H9 (cell line): ENCODE data around the gene NLRP14. TPM values are rescaled to one million over a fixed set of nuclear protein-coding genes. Genes with fewer than 3 reads are reported as not detected.

Experiments
- DNase-seq: peaks from one replicate; pipeline ENCODE4 v3.0.0-alpha.2; 2017
- H2AFZ ChIP-seq: one replicate; pipeline ENCODE4 v1.6.1; 2013; ENCODE audit warnings: mild to moderate bottlenecking, low read length, control low read depth, moderate library complexity
- H2AK5ac ChIP-seq: 2 replicates; pipeline ENCODE4 v1.6.1; 2013; ENCODE audit warnings: low read length, control low read depth, mixed read lengths; ENCODE audit not compliant: insufficient read length
- H2BK120ac ChIP-seq: one replicate; pipeline ENCODE4 v1.6.1; 2013; ENCODE audit warnings: low read depth, mild to moderate bottlenecking, low read length, control low read depth, inconsistent platforms; ENCODE audit not compliant: poor library complexity, severe bottlenecking
- H2BK12ac ChIP-seq: 2 replicates; pipeline ENCODE4 v1.6.1; 2013; ENCODE audit warnings: low read length, control low read depth, mixed read lengths, low read depth; ENCODE audit not compliant: insufficient read length
- H2BK15ac ChIP-seq: 2 replicates; pipeline ENCODE4 v1.6.1; 2013; ENCODE audit warnings: low read depth, low read length, control low read depth
- H2BK20ac ChIP-seq: one replicate; pipeline ENCODE4 v1.6.1; 2013; ENCODE audit warnings: low read depth, mild to moderate bottlenecking, low read length, control low read depth, inconsistent platforms; ENCODE audit not compliant: poor library complexity, severe bottlenecking
- H2BK5ac ChIP-seq: 2 replicates; pipeline ENCODE4 v1.6.1; 2013; ENCODE audit warnings: low read length, control low read depth, mixed read lengths; ENCODE audit not compliant: insufficient read length
- H3K14ac ChIP-seq: 2 replicates; pipeline ENCODE4 v1.6.1; 2013; ENCODE audit warnings: low read length, control low read depth; ENCODE audit not compliant: insufficient read depth
- H3K18ac ChIP-seq: 2 replicates; pipeline ENCODE4 v1.6.1; 2013; ENCODE audit warnings: low read depth, mild to moderate bottlenecking, mixed read lengths, low read length, control low read depth; ENCODE audit not compliant: insufficient read length
- H3K23ac ChIP-seq: 2 replicates; pipeline ENCODE4 v1.6.1; 2013; ENCODE audit warnings: low read length, control low read depth, mixed read lengths, low read depth; ENCODE audit not compliant: insufficient read length
- H3K23me2 ChIP-seq: 2 replicates; pipeline ENCODE4 v1.6.1; 2013; ENCODE audit warnings: low read depth, mild to moderate bottlenecking, mixed read lengths, low read length, control low read depth; ENCODE audit not compliant: insufficient read length, poor library complexity, severe bottlenecking
- H3K27ac ChIP-seq: 2 replicates; pipeline ENCODE4 v1.5.1; 2013; ENCODE audit warnings: low read length, control low read depth, mixed read lengths, low read depth; ENCODE audit not compliant: insufficient read length
- H3K27me3 ChIP-seq: 2 replicates; pipeline ENCODE4 v1.6.1; 2013; ENCODE audit warnings: low read length, control low read depth, inconsistent platforms; ENCODE audit not compliant: insufficient read depth
- H3K4ac ChIP-seq: 2 replicates; pipeline ENCODE4 v1.6.1; 2013; ENCODE audit warnings: low read depth, mild to moderate bottlenecking, control low read depth, inconsistent platforms, low read length, moderate library complexity
- H3K4me1 ChIP-seq: 2 replicates; pipeline ENCODE4 v1.6.1; 2013; ENCODE audit warnings: low read length, control low read depth, inconsistent platforms; ENCODE audit not compliant: insufficient read depth
- H3K4me2 ChIP-seq: 2 replicates; pipeline ENCODE4 v1.6.1; 2013; ENCODE audit warnings: low read length, control low read depth, mixed read lengths; ENCODE audit not compliant: insufficient read length, insufficient read depth
- H3K56ac ChIP-seq: 2 replicates; pipeline ENCODE4 v1.6.1; 2013; ENCODE audit warnings: low read depth, mild to moderate bottlenecking, mixed read lengths, low read length, control low read depth; ENCODE audit not compliant: insufficient read length
- H3K79me1 ChIP-seq: 2 replicates; pipeline ENCODE4 v1.6.1; 2013; ENCODE audit warnings: low read depth, mild to moderate bottlenecking, moderate library complexity, low read length, control low read depth, inconsistent platforms; ENCODE audit not compliant: insufficient read depth, poor library complexity, severe bottlenecking
- H3K79me2 ChIP-seq: 2 replicates; pipeline ENCODE4 v1.6.1; 2013; ENCODE audit warnings: low read length, control low read depth, inconsistent platforms; ENCODE audit not compliant: insufficient read depth
- H3K9ac ChIP-seq: 2 replicates; pipeline ENCODE4 v1.6.1; 2013; ENCODE audit warnings: low read length, control low read depth, mixed read lengths; ENCODE audit not compliant: insufficient read length; ENCODE audit errors: extremely low read depth
- H3K9me3 ChIP-seq: one replicate; pipeline ENCODE4 v1.6.1; 2013; ENCODE audit warnings: low read depth, low read length, inconsistent platforms; ENCODE audit not compliant: control insufficient read depth
- H3T11ph ChIP-seq: one replicate; pipeline ENCODE4 v1.6.1; 2013; ENCODE audit warnings: mild to moderate bottlenecking, low read length, control low read depth, inconsistent platforms
- H4K20me1 ChIP-seq: one replicate; pipeline ENCODE4 v1.6.1; 2013; ENCODE audit not compliant: control insufficient read depth, insufficient read length, insufficient read depth
- H4K5ac ChIP-seq: 2 replicates; pipeline ENCODE4 v1.6.1; 2013; ENCODE audit warnings: low read depth, mild to moderate bottlenecking, mixed read lengths, low read length, control low read depth; ENCODE audit not compliant: insufficient read length
- H4K8ac ChIP-seq: replicated peaks from 2 replicates; pipeline ENCODE4 v1.6.1; 2013; ENCODE audit warnings: low read length, control low read depth, mixed read lengths, low read depth; ENCODE audit not compliant: insufficient read length
- H4K91ac ChIP-seq: 2 replicates; pipeline ENCODE4 v1.6.1; 2013; ENCODE audit warnings: low read depth, mild to moderate bottlenecking, moderate library complexity, mixed read lengths, low read length, control low read depth; ENCODE audit not compliant: insufficient read length
- H3K27ac Mint-ChIP-seq, 3 experiments: 2 replicates in 2 of 3; 3 replicates in 1 of 3; pipeline ENCODE4 v1.8.0; 2020 to 2021; ENCODE audit warnings: mixed read lengths in 3 of 3, mild to moderate bottlenecking in 1 of 3, moderate library complexity in 1 of 3
- H3K27me3 Mint-ChIP-seq: 2 replicates; pipeline ENCODE4 v1.8.0; 2021; ENCODE audit warnings: low read depth, mild to moderate bottlenecking, moderate library complexity, mixed read lengths
- H3K36me3 Mint-ChIP-seq, 3 experiments: 2 replicates in 2 of 3; 3 replicates in 1 of 3; pipeline ENCODE4 v1.8.0; 2020 to 2021; ENCODE audit warnings: low read depth in 3 of 3, mixed read lengths in 3 of 3; ENCODE audit not compliant: insufficient read depth in 1 of 3
- H3K4me1 Mint-ChIP-seq, 2 experiments: 2 replicates each; pipeline ENCODE4 v1.8.0; 2020; ENCODE audit warnings: mixed read lengths in 2 of 2
- H3K4me3 Mint-ChIP-seq, 2 experiments: 2 replicates in 1 of 2; 3 replicates in 1 of 2; pipeline ENCODE4 v1.8.0; 2020 to 2021; ENCODE audit warnings: mild to moderate bottlenecking in 2 of 2, mixed read lengths in 2 of 2, moderate library complexity in 1 of 2
- H3K9me3 Mint-ChIP-seq, 2 experiments: 2 replicates in 1 of 2; 3 replicates in 1 of 2; pipeline ENCODE4 v1.8.0; 2020; ENCODE audit warnings: mild to moderate bottlenecking in 2 of 2, mixed read lengths in 2 of 2, moderate library complexity in 1 of 2
- CTCF ChIP-seq: fragments of 200-600 bp; sonication (generic); conservative IDR thresholded peaks from 3 replicates; pipeline ENCODE4 v1.8.0; 2021; ENCODE audit warnings: antibody characterized with exemption, mild to moderate bottlenecking
- WGBS: extraction: QIAGEN DNeasy Blood & Tissue Kit; methylation state at CpG from one replicate; pipeline ENCODE4 v1.1.7; 2013; ENCODE audit warnings: missing lambda C conversion rate, low lambda C conversion rate, mixed read lengths; ENCODE audit not compliant: insufficient read length; ENCODE audit errors: extremely low coverage; 5-methylcytosine and 5-hydroxymethylcytosine counted together
- long read RNA-seq: library from polyadenylated mRNA; unstranded; transcript quantifications from one replicate; pipeline ENCODE4 v2.0.0, GENCODE V29; 2020
- total RNA-seq: library from RNA; stranded (reverse); gene quantifications from 2 replicates; pipeline ENCODE4 v1.2.1, GENCODE V29; 2021

Gene NLRP14, protein sequence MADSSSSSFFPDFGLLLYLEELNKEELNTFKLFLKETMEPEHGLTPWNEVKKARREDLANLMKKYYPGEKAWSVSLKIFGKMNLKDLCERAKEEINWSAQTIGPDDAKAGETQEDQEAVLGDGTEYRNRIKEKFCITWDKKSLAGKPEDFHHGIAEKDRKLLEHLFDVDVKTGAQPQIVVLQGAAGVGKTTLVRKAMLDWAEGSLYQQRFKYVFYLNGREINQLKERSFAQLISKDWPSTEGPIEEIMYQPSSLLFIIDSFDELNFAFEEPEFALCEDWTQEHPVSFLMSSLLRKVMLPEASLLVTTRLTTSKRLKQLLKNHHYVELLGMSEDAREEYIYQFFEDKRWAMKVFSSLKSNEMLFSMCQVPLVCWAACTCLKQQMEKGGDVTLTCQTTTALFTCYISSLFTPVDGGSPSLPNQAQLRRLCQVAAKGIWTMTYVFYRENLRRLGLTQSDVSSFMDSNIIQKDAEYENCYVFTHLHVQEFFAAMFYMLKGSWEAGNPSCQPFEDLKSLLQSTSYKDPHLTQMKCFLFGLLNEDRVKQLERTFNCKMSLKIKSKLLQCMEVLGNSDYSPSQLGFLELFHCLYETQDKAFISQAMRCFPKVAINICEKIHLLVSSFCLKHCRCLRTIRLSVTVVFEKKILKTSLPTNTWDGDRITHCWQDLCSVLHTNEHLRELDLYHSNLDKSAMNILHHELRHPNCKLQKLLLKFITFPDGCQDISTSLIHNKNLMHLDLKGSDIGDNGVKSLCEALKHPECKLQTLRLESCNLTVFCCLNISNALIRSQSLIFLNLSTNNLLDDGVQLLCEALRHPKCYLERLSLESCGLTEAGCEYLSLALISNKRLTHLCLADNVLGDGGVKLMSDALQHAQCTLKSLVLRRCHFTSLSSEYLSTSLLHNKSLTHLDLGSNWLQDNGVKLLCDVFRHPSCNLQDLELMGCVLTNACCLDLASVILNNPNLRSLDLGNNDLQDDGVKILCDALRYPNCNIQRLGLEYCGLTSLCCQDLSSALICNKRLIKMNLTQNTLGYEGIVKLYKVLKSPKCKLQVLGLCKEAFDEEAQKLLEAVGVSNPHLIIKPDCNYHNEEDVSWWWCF
- 0.07 TPM in 1 of 2 replicates, not detected in the other for total RNA-seq
- long read RNA-seq, partial matches to known transcripts: 0 of 1 reads
- long read RNA-seq, other reads (novel, unspliced or antisense): 1 of 1 reads

DNA sequence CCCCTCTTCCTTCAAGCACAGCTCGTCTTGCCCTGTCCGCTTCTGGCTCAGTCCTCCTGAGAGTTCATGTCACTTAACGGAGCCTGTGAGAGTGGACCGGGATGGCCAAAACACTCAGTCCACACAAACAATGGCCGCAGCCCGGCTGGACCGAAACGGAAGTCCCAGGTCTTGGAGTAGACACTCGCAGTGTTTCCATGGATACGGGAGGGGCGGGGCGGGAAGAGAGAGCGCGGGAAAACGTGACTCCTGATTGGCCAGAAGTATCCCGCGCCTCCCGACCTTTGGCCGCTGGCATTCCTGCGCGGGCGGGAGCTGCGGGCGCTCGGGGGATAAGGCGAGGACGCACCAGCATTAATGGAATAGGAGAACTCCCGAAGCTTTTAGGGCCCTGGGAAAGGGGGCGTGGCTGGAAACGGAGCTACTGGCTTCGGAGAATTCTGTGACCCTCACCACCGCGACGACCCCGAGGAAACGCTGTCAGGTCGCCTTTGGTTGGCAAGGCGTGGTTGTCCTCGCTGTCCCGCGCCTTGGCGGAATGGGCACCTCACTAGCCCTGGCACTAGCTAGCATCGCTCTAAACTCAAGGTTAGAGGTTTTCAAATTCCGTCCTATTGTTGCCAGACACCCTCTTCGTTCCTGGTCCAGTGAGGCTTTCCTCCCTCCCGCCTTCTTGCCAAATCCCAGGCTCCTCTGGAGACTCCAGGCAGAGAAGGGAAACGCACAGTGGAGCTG is at the start of gene NLRP14, which contains the start of gene ZNF214:
NLRP14 (plus strand) TSS at position 297 of the 735 bp plus-strand sequence. CDS start 18,108 bp downstream, outside the sequence.
ZNF214 (minus strand) TSS at position 164 of the 735 bp plus-strand sequence. CDS start 17,511 bp downstream, outside the sequence.
- H3K4me2 ChIP-seq: peak within 1 kb of the TSS; percentile 86
- no CpG with 5 or more reads among the region's 47 CpGs for WGBS
- H2BK12ac ChIP-seq: no peak within 1 kb of the TSS
- H2AFZ ChIP-seq: peak within 1 kb of the TSS; percentile 94
- Mint-ChIP-seq H3K9me3 (peaks cover 0 to 3% of the 10 kb centered on the region in 2 experiments; a peak in 2 of 5 replicates), H3K4me3 (peak within 1 kb of the TSS; percentile 100), H3K36me3 (no peaks in the 10 kb centered on the region; a peak in 1 of 7 replicates), H3K27ac (peak within 1 kb of the TSS; percentile 56 to 99 (median 96); a peak in 6 of 7 replicates), H3K4me1 (peaks cover 9 to 12% of the 10 kb centered on the region in 2 experiments), H3K27me3 (peaks cover 13% of the 10 kb centered on the region)
- H3T11ph ChIP-seq: no peak within 1 kb of the TSS
- H3K79me2 ChIP-seq: no peaks in the 10 kb centered on the region
- H2BK20ac ChIP-seq: no peak within 1 kb of the TSS
- H3K56ac ChIP-seq: no peak within 1 kb of the TSS
- H3K18ac ChIP-seq: peak within 1 kb of the TSS; percentile 93
- no peak within 1 kb of the TSS for H2AK5ac ChIP-seq
- H3K27ac ChIP-seq: no peak within 1 kb of the TSS
- no peak for TF ChIP-seq CTCF
- DNase-seq: peak; percentile 98
- H3K23ac ChIP-seq: no peak within 1 kb of the TSS
- H4K5ac ChIP-seq: no peak within 1 kb of the TSS
- H3K4ac ChIP-seq: no peak within 1 kb of the TSS
- peak within 1 kb of the TSS; percentile 85 for H3K9ac ChIP-seq
- no peaks in the 10 kb centered on the region for H3K9me3 ChIP-seq
- H3K27me3 ChIP-seq: no peaks in the 10 kb centered on the region
- H4K91ac ChIP-seq: no peak within 1 kb of the TSS
- H4K8ac ChIP-seq: no peak within 1 kb of the TSS
- H2BK120ac ChIP-seq: no peak within 1 kb of the TSS
- H3K23me2 ChIP-seq: peaks cover 3% of the 10 kb centered on the region
- H3K14ac ChIP-seq: peak within 1 kb of the TSS; percentile 86
- no peaks in the 10 kb centered on the region for H4K20me1 ChIP-seq
- no peak within 1 kb of the TSS for H2BK15ac ChIP-seq
- H2BK5ac ChIP-seq: no peak within 1 kb of the TSS
- H3K79me1 ChIP-seq: no peaks in the 10 kb centered on the region
- no peaks in the 10 kb centered on the region for H3K4me1 ChIP-seq
